C4-2B (cell line): ENCODE data around the gene PLA2G2F.

Source experiments
- ZFX ChIP-seq: fragments of 450-650 bp; IDR thresholded peaks from 2 replicates; pipeline ENCODE4 v1.6.1; 2017
- TF ChIP-seq, protein P1 (sequence below): fragments of 450-650 bp; conservative IDR thresholded peaks from 2 replicates; pipeline ENCODE4 v1.5.1; 2017; ENCODE audit warnings: mild to moderate bottlenecking

DNA sequence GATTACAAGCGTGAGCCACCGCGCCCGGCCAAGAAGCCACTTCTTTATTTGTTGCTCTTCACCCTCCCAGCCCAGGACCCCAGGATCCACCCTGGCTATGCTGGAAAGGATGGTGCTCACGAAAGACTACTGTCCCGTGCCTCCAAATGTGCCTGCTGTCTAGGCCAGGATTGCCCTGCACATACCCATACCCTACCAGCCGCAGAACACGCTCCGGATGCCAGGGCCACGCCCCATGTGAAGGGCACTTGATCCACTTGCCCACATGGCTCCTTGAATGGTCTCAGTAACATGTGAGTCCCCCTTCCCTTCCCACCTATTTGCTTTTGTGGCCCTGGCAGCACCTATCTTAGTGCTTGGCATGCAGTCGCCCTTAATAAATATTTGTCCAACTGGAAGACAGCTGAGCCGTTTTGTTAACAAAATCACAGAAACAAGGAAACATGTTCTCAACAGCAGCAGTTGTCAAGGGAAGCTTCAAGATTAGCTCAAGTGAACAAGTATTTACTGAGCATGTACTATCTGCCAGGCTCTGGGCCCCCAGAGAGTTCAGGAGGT, 33.0 kb downstream of the PLA2G2F start:
- TF ChIP-seq, protein P1, sequence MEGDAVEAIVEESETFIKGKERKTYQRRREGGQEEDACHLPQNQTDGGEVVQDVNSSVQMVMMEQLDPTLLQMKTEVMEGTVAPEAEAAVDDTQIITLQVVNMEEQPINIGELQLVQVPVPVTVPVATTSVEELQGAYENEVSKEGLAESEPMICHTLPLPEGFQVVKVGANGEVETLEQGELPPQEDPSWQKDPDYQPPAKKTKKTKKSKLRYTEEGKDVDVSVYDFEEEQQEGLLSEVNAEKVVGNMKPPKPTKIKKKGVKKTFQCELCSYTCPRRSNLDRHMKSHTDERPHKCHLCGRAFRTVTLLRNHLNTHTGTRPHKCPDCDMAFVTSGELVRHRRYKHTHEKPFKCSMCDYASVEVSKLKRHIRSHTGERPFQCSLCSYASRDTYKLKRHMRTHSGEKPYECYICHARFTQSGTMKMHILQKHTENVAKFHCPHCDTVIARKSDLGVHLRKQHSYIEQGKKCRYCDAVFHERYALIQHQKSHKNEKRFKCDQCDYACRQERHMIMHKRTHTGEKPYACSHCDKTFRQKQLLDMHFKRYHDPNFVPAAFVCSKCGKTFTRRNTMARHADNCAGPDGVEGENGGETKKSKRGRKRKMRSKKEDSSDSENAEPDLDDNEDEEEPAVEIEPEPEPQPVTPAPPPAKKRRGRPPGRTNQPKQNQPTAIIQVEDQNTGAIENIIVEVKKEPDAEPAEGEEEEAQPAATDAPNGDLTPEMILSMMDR: no peak
- no peak for TF ChIP-seq ZFX
